GM21576 (cell line): ENCODE measurements around the gene PATJ.
"Not testable (repeated sequence)": the region's sequence is repeated elsewhere in the genome, so short reads cannot be mapped to it uniquely, and the experiment has no call there.

Experiments
- ATAC-seq: cut with Tn5 transposase; IDR thresholded peaks from one replicate; pipeline ENCODE4 v1.9.1; 2021; ENCODE audit warnings: mild to moderate bottlenecking, moderate library complexity; ENCODE audit not compliant: unreplicated experiment

Gene PATJ

GRCh38 chr1:61819421-61819820 lies 77.1 kb downstream of the PATJ start:
- no peak for ATAC-seq

GRCh38 chr1:61825393-61825792 lies 83.1 kb downstream of the PATJ start:
- no peak for ATAC-seq

GRCh38 chr1:61828805-61829204 lies 86.5 kb downstream of the PATJ start:
- ATAC-seq, result no peak

GRCh38 chr1:61836649-61837048 lies 94.4 kb downstream of the PATJ start:
- no peak for ATAC-seq

- not testable (repeated sequence) for ATAC-seq
These were observed 95.3 kb downstream of the PATJ start for GRCh38 chr1:61837607-61838006.

GRCh38 chr1:61839679-61840078 lies 97.4 kb downstream of the PATJ start:
- no peak for ATAC-seq

- no peak for ATAC-seq
These were observed 99.8 kb downstream of the PATJ start for GRCh38 chr1:61842036-61842435.

GRCh38 chr1:61842863-61843514 lies 100.7 kb downstream of the PATJ start:
- ATAC-seq, result no peak

- ATAC-seq, result no peak
These were observed 101.7 kb downstream of the PATJ start for GRCh38 chr1:61844006-61844405.

GRCh38 chr1:61844664-61845063 lies 102.4 kb downstream of the PATJ start:
- not testable (repeated sequence) for ATAC-seq

- no peak for ATAC-seq
These were observed 109.0 kb downstream of the PATJ start for GRCh38 chr1:61851235-61851634.

GRCh38 chr1:61851849-61852669 lies 109.8 kb downstream of the PATJ start:
- ATAC-seq, result no peak

- no peak for ATAC-seq
These were observed 110.4 kb downstream of the PATJ start for GRCh38 chr1:61852670-61853015.

- no peak for ATAC-seq
These were observed 111.3 kb downstream of the PATJ start for GRCh38 chr1:61853583-61853982.

GRCh38 chr1:61864489-61864888 lies 122.2 kb downstream of the PATJ start:
- ATAC-seq, result no peak

GRCh38 chr1:61865646-61866220 lies 123.5 kb downstream of the PATJ start:
- no peak for ATAC-seq

- no peak for ATAC-seq
These were observed 127.4 kb downstream of the PATJ start for GRCh38 chr1:61869691-61870109.

GRCh38 chr1:61872206-61872605 lies 129.9 kb downstream of the PATJ start:
- ATAC-seq, result no peak

GRCh38 chr1:61873581-61873980 lies 131.3 kb downstream of the PATJ start:
- ATAC-seq, result no peak

GRCh38 chr1:61873994-61874393 lies 131.7 kb downstream of the PATJ start:
- ATAC-seq, result no peak

- no peak for ATAC-seq
These were observed 132.9 kb downstream of the PATJ start for GRCh38 chr1:61875198-61875597.

GRCh38 chr1:61879887-61880474 lies 137.7 kb downstream of the PATJ start:
- ATAC-seq, result not testable (repeated sequence)
